Suppressor macrophage treated with lipopolysaccharide for 4 hours (primary cell): ENCODE data around the gene WHAMM.
"Not testable (repeated sequence)": the region's sequence is repeated elsewhere in the genome, so short reads cannot be mapped to it uniquely, and the experiment has no call there.

Experiments
- DNase-seq: peaks from one replicate; pipeline ENCODE4 v3.0.0-alpha.2; 2020

Gene WHAMM

GRCh38 chr15:82839136-82839535 is 29.7 kb downstream of the WHAMM start:
- DNase-seq, result no peak

- DNase-seq, result no peak
Observed at GRCh38 chr15:82840166-82840565, 30.7 kb downstream of the WHAMM start.

DNA sequence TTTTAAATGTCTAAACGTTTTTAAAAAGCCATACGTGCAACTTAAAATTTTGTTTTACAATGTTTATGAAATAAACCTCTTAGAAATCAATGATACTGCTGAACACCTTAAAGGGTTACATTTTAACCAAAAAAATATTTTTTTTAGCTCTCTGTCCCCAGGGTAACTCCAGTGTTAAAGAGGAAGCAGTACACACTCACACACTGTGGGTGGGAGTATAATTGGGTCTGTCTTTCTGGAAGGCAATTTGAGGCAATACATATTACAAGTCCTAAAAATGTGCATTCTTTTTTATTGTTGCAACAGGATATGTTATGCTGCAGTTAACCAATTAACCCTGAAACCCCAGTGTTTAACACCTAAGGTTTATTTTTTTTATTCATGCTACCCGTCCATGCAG is 34.1 kb downstream of the WHAMM start:
- peak; percentile 49 for DNase-seq

GRCh38 chr15:82845686-82846085 is 36.3 kb downstream of the WHAMM start:
- no peak for DNase-seq

DNA sequence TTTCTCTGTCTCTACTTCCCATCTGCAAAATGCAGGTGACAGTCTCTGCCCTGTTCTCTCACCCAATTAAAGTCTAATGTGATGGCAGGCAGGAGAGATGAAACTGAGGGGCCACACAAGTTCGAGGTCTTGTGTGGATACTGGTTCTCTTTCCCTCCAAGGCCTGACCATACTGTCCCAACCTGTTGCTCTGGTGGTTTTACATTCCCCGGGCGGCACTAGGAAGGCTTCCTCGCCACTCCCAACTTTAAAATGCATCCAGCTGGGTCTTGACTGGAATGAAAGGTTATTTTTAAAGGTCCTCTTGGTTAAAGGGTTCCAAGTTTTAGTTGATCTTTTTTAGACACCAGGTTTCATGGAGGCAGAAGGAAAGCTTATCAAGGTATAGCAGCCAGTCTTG is 37.2 kb downstream of the WHAMM start:
- DNase-seq, result no peak

DNA sequence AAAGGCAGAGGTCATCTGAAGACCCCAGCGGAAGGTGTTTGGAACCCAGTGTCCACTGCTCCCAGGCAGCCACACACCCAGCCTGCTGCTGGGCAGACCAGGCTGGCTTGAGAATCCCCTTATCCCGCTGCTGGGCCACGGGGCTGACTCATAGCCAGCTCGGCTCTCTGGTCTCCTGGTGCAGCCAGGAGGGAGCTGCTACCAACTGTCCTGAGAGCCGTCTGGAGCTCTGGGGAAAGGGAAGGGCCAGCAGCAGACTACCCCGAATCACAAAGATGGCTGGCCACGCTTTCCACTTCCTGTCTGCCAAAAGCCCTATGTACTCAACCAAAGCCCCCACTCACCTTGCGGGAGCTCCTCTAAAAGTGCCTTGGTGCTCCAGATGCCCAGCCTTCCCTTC is 38.3 kb downstream of the WHAMM start:
- no peak for DNase-seq

GRCh38 chr15:82848241-82848993 is 39.0 kb downstream of the WHAMM start:
- no peak for DNase-seq

DNA sequence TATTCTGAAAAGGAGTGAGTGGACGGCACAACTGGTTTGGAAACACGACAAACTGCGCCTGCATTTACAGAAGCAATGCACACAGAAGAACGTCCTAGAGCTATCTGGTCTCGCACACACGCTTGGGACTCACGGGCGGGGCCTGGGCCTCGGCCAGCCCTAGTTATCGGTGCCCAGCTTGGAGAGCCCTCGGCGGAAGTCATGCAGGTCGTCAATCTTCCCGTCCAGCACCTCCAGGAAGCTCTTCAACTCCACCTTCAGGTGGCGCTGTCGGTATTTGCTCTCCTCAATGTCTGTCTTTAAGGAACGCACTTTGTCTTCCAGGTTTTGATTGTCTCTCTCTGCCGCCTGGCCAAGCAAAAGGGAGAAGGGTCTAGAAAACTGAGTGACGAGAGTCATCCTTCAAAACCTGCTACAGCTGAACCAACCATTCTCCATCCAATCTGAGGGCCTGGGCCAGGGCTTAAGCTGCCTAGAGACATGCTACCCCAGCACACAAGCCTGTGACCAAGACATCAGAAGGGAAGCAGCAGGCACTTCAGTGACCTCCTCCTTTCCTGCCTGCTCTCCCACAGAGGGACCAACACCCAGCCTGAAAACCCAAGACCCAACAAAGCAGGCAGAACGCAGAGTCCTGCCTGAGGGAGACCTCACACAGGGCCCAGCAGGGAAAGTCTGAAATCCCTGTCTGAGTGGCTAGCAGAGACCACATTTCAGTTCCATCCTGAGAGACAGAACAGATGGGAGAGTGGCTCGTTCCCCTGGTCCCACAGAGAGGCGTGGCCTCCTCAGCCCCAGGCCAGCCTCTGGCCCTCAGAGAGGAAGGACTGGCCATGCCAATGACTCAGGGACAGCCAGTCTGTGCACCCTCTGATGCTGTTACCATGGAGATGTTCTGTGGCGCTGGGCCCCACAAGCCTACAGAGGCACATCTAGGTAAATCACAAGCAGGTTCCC is 40.4 kb downstream of the WHAMM start:
- DNase-seq, result peak; percentile 83

- no peak for DNase-seq
Observed at GRCh38 chr15:82850731-82851130, 41.3 kb downstream of the WHAMM start.

GRCh38 chr15:82851306-82851850 is 42.0 kb downstream of the WHAMM start:
- DNase-seq, result no peak

GRCh38 chr15:82851981-82852511 is 42.6 kb downstream of the WHAMM start:
- no peak for DNase-seq

GRCh38 chr15:82852941-82853561 is 43.6 kb downstream of the WHAMM start:
- no peak for DNase-seq

GRCh38 chr15:82854554-82854953 is 45.1 kb downstream of the WHAMM start:
- no peak for DNase-seq

DNA sequence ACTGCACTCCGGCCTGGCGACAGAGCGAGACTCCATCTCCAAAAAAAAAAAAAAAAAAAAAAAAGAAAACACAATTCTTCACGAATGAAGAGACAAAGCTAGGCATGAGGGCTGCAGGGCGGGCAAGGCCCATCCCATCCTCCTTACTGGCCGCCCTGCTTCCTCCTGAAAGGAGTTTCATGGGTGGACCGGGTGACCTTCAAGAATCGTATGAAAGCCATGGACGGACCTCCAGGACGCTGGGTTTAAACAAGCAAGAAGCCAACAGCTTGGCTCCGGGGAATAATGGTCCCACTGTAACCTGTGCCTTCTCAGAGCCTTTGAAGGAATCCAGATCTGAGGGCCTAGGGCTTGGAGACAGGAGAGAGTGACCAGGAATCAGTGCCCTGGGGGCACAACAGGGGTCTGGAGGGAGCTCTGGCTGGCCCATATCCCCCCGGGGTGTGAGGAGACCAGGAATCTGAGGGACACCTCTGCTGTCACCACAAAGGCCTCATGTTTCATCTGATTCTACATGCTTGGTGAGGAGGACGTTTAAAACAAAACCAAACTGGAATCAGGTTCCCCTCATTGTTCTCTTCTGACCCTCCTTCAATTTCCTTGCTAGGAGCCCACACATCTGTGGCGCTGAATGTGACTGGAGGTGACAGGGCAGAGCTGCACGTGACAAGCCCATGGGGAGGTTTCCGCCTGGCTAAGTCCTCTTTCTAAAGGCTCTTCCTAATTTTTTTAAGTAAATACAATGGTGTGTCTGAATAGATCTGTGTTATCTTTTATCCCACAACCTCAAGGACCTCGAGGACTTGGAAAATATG is 46.1 kb downstream of the WHAMM start:
- peak; percentile 35 for DNase-seq

GRCh38 chr15:82856397-82857170 is 47.2 kb downstream of the WHAMM start:
- DNase-seq, result no peak

DNA sequence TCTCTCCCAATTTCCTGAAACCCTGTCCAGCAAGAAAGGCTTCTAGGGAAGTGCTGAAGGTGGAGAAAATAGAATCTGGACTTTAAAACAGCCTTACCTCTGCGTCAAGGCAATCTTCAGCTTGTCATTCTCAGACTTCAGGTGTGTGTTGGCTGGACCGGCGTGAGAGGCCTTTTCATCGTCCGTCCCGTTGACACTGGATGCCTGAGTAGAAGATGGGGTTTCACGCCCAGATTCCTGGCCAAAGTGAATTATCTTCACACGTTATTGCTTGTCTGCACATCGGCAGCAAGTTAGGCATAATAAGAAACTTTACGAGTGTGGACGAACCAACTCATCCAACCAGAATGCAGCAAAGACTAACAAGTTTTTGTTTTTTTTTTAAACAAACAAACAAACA is 49.5 kb downstream of the WHAMM start:
- no peak for DNase-seq

DNA sequence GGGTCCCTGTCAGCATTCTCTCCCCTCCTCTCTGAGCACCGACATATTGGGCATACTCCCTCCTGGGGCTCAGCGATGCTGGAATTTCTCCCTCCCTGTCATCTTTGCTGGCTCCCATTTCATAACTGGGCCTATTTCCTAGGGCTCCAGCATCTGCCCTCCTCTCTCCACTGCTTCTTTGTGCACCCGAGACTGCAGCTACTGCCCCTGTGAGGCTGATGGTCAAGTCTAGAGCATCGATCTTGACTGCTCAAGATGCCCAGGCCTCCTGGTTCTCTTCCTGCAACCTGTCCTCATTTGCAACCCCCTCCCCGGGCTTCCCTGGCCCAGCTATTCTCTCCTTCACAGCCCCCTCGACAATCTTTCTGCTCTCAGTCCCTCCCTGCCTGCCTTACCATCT is 53.5 kb downstream of the WHAMM start:
- no peak for DNase-seq

DNA sequence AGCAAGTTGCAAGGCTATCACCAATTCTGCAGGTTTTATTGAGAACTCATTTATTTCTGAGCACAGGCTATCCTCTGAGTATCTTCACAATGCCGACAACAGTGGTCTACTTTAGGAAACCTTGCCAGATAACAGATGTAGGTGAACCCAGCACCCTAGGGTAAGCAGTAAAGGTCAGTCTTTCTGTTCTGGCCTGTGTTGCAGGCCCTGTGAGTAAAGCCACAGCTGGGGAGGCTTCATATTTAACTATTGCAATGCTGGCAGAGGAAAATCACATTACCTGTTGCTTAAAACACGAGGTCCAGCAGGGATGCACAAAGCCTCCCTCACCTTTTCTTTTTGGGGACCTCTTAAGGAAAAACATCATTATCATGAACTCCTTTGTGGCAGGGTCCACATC is 55.5 kb downstream of the WHAMM start:
- DNase-seq, result no peak

GRCh38 chr15:82865581-82865980 is 56.2 kb downstream of the WHAMM start:
- not testable (repeated sequence) for DNase-seq

GRCh38 chr15:82865981-82866380 is 56.6 kb downstream of the WHAMM start:
- not testable (repeated sequence) for DNase-seq

DNA sequence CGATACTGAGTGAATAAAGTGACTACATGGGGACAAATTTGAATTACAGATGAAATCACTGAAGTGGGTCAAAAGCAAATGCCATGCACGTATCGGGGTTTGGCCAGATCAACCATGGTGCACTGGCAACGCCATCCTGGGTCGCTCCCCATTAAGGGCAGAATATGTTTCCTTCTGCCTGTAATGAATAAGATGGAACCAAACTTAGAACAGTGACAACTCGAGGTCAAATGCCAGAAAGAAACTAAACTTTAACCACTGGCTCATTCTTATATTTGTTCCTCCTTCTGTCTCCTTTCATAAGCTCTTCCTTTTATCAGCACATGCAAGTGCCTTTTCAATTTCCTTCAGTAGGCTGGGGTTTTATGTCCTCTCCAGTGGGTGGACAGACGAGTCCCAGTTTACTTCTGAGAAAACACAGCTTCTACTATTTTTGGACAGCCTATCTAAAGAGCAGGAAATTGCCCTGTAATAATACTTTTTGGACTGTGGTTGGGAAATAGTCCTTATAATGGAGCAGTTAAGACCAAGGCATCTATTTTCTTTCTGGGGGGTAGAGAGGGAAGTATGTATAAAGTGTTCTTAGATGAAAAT is 61.4 kb downstream of the WHAMM start:
- DNase-seq, result peak; percentile 36
